Measurements from ENCODE around the gene PDCD11. TPM values are rescaled to one million over a fixed set of nuclear protein-coding genes. Genes with fewer than 3 reads are reported as not detected.
A peak's percentile ranks its signal among the peaks of the same experiment; 100 is the strongest.
"Not testable (repeated sequence)": the region's sequence is repeated elsewhere in the genome, so short reads cannot be mapped to it uniquely, and the experiment has no call there.

The PDCD11 gene
- total RNA-seq, 1 donor from 2014 or later: 15.5 TPM

DNA sequence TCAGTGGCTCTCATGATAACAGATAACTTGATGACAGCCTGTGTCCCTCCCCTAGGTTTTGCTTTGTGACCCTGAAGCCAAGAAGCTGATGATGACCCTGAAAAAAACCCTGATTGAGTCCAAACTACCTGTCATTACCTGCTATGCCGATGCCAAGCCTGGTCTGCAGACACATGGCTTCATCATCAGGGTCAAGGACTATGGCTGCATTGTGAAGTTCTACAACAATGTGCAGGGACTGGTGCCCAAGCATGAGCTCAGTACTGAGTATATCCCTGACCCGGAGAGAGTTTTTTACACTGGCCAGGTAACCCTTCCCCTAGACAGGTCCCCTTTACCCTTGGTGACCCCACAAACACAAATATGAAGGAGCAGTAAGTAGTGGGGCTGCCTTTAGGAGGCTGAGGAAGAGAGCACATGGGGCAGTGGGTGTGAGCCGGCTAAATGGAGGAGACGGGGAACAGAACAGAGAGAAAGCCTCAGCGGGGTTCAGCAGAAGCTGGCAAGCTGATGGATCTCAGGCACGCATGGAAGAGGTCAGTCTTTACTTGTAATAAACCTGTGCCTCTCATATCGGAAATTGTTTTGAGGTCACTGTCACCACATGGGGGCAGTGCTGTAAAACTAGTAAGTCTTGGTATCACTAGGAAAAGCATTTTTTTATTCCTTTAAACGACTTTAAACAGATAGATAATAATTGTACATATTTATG lies 20.2 kb downstream of the PDCD11 start:
- intact Hi-C loops (cut with DNase I): loop anchor here (2.0 to 5.0 kb wide), 2 partner anchors 64 to 176 kb away; no protein-coding TSS in a partner anchor
- no peak for DNase-seq (ENCODE audit: low spot score)

DNA sequence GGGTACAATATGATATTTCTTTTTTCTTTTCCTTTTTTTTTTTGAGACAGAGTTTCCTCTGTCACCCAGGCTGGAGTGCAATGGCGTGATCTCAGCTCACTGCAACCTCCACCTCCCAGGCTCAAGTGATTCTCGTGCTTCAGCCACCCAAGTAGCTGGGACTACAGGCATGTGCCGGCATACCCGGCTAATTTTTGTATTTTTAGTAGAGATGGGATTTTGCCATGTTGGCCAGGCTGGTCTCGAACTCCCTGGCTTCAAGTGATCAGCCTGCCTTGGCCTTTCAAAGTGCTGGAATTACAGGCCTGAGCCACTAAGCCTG lies 20.7 kb downstream of the PDCD11 start:
- intact Hi-C loops (cut with DNase I): loop anchor here (2.0 to 5.0 kb wide), 2 partner anchors 64 to 175 kb away; no protein-coding TSS in a partner anchor
- DNase-seq (ENCODE audit: low spot score): not testable (repeated sequence)

DNA sequence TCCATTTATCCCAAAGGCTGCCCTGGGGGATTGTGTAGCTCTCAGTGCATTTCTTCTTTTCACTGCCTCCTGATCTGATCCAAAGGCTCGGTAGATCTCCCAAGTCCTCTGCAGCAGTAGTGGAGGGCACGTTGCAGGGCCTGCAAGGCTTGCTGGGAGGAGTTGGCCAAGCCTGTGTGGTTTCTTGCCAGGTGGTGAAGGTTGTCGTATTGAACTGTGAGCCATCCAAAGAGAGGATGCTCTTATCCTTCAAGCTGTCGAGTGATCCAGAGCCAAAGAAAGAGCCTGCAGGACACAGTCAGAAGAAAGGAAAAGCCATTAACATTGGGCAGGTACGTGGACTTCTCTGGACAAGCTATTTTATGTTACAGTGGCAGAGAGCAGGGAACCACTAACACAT lies 21.2 kb downstream of the PDCD11 start:
- DNase-seq (ENCODE audit: low spot score): no peak
- intact Hi-C loops (cut with DNase I): loop anchor here (2.0 to 5.0 kb wide), 2 partner anchors 63 to 175 kb away; no protein-coding TSS in a partner anchor

DNA sequence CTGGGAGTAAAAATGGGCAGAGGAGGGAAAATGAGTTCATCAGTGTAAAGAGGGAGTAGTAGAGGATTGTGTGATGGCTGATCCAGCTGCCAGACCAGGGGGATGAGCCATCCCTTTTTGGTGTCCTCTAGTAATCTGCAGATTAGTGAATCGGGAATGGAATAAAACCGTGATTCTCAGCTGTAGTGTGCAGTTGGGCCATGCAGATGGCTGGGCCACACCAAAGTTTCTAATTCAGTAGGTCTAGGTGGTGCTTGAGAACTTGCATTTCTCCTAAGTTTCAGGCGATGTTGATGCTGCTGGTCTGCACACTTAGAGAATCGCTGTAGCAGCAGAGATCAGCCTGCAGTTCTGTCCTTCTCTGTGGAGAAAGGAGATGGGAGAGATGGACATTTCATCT lies 22.7 kb downstream of the PDCD11 start:
- DNase-seq (ENCODE audit: low spot score): no peak
- intact Hi-C loops (cut with DNase I): loop anchor here (5.0 kb wide), 1 partner anchor 173 kb away; no protein-coding TSS in a partner anchor

DNA sequence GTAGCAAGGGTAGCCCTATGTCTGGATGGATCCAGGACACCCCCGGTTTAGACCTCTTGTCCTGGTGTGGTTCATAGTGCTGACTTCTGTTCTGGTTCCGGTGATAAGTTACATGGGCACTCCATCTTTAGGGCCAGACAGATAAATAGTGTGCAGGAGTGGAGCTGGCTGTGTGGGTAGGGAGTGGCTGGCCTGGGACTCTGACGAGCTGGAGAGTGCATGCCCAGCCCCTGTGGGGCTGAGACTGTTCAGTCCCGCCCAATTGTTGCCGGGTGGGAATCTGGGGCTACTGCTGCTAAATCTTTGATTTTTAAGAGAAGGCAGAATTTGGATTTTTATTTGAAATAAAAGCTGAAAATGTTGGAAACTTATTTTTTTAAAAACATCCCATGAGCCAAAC lies 27.3 kb downstream of the PDCD11 start:
- intact Hi-C loops (cut with DNase I): no loop called here
- no peak for DNase-seq (ENCODE audit: low spot score)

DNA sequence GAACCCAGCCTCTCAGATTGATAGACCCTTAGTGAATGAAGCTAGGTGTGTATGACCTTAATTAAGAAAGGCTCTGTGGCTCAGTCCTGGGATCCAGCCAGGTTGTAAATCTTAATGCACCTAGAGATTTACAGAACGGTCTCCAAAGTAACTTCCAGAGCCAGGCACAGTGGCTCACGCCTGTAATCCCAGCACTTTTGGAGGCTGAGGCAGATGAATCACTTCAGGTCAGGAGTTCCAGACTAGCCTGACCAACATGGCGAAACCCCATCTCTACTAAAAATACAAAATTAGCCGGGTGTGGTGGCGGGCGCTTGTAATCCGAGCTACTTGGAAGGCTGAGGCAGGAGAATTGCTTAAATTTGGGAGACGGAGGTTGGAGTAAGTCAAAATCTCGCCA lies 31.4 kb downstream of the PDCD11 start:
- intact Hi-C loops (cut with DNase I): no loop called here

DNA sequence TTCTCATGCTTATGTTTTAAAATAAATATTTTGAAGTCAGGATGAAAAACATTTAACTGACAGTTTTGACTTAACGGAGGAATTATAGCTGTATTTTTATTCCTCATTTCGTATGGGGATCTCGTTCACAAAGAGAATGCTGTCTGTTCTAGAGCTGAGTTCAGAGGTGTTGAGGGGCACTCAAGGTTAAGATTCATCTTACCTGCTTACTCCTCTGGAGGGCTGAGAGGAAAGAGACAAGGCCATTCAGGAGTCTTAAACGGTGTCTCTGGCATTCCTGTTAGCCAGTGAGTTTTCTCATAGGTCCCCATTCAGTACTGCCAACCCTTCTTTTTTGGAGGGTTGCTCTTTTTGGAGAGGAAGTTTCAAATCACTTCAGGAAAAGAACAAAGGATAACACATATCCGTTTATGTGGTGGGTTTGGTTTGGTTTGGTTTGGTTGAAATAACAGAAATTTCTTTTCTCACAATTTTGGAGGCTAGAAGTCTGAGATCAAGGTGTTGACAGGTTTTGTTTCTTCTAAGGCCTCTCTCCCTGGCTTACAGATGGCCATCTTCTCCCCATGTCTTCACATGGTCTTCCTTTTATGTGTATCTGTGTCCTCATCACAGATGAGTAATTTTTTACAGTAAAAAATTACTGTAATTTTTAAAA lies 32.7 kb downstream of the PDCD11 start:
- intact Hi-C loops (cut with DNase I): no loop called here
- DNase-seq (ENCODE audit: low spot score): no peak

More for the DNA sequence above, 31.4 kb downstream of the PDCD11 start:
- DNase-seq (ENCODE audit: low spot score): no peak

DNA sequence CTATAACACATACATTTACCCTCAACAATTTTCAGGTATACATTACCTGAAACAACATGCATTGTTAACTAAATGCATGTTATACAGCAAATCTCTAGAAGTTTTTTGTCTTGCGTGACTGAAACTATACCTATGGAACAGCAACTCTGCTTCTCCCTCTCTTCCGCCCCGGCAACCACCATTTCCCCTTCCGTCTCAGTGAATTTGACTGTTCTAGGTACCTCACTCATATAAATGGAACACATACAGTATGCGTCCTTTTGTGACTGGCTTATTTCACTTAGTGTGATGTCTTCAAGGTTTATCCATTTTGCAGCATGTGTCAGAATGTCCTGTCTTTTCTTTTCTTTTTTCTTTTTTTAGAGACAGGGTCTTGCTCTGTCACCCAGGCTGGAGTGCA lies 33.2 kb downstream of the PDCD11 start:
- intact Hi-C loops (cut with DNase I): no loop called here
- no peak for DNase-seq (ENCODE audit: low spot score)

DNA sequence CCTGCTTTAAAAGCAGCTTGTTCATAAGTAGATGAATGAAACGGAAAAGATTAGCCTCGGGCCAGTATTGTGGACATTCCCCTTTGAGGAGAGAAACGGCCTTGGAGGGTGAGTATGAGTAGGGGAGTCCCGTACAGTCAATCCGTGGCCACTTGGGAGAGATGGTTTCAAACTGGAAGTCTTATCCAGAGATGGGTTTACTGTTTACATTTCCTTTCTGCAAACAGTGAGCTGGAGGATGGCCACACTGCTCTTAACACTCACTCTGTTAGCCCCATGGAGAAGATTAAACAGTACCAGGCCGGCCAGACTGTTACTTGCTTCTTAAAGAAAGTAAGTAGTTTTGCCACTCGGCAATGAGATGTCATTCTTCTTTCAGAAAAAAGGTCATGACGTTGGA lies 35.5 kb downstream of the PDCD11 start:
- intact Hi-C loops (cut with DNase I): no loop called here
- DNase-seq (ENCODE audit: low spot score): no peak

DNA sequence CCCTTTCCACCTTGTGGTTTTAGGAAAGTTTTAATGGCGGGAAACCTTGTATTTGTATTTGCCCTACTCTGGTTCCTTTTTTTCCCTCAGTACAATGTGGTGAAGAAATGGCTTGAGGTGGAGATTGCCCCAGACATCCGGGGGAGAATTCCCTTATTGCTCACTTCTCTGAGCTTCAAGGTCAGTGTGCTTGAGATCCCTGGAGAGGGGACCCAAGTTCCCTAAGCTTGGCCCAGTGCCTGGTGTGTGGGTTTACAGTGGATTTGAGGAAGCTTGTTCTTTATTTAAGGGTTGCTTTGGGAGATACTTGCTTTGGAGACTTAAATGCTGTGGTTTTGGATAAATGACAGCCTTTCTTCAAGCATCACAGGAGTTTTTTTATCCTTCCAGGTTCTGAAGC lies 37.4 kb downstream of the PDCD11 start:
- intact Hi-C loops (cut with DNase I): no loop called here
- DNase-seq (ENCODE audit: low spot score): no peak

DNA sequence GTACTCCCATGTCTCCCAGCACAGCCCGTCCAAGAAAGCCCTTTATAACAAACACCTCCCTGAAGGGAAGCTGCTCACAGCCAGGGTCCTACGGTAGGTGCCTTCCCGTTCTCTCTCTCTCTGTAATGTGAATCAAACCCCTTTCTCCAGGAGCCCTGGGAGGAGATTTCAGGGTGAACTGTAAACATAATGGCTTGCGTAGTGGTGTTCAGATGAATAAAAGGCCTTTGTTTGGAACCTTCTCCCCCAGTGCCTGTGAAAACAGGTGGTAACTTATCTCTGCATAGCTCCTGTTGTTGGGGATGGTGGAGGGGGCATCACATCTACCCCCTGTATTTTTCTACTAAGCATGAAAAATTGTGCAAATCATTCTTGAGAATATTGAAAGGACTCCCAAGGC lies 43.4 kb downstream of the PDCD11 start:
- DNase-seq (ENCODE audit: low spot score): no peak
- intact Hi-C loops (cut with DNase I): no loop called here

DNA sequence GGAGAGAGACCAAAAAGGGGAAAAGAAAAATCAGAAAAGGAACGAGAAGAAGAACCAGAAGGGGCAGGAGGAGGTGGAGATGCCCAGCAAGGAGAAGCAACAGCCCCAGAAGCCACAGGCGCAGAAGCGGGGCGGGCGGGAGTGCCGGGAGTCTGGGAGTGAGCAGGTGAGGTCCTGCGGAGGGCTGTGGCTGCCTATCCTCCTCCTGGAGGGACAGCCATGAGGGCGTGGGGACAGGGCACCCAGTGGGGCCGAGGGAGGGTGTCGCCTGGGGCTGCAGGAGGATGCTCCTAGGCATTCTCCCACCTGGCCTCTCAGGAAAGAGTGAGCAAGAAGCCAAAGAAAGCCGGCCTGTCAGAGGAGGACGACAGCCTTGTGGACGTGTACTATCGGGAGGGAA lies 44.0 kb downstream of the PDCD11 start:
- no peak for DNase-seq (ENCODE audit: low spot score)
- intact Hi-C loops (cut with DNase I): no loop called here

DNA sequence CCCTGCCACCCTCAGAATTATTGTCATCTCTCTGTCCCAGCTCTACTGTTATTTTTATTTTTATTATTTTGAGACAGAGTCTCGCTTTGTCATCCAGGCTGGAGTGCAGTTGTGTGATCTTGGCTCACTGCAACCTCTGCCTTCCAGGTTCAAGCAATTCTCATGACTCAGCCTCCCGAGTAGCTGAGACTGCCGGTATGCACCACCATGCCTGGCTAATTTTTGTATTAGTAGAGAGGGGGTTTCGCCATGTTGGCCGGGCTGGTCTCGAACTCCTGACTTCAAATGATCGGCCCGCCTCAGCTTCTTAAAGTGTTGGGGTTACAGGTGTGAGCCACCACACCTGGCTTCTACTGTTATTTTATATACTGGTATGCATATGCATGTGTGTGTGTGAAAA lies 44.8 kb downstream of the PDCD11 start:
- no peak for DNase-seq (ENCODE audit: low spot score)
- intact Hi-C loops (cut with DNase I): no loop called here

DNA sequence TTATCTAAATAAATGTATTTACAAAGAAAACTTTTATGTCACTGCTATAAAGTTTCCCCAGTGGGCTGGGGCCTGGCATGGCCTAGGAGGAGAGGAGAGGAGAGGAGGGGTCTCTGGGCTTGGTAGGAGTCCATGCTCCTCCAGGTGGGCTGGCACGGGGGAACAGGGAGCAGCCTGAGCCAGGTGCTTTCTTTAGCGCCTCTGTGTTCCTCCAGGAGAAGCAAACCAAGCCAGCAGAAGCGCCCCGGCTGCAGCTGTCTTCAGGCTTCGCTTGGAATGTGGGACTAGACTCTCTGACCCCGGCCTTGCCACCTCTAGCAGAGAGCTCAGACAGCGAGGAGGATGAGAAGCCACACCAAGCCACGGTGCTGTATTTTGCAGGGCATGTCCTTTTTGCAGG lies 45.2 kb downstream of the PDCD11 start:
- intact Hi-C loops (cut with DNase I): no loop called here
- DNase-seq (ENCODE audit: low spot score): no peak

DNA sequence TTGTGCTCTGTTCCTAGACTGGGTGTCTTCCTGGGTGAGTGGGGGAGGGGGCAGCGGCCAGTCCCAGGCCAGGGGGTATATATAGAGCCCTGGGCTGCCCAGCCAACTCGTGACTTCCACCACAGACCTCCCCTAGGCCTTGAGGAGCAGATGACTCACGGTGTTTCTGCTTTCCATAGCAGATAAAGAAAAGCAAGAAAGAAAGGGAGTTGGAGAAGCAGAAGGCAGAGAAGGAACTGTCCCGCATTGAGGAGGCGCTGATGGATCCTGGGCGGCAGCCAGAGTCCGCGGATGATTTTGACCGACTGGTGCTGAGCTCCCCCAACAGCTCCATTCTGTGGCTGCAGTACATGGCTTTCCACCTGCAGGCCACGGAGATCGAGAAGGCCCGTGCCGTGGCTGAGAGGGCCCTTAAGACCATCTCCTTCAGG lies 45.6 kb downstream of the PDCD11 start:
- DNase-seq (ENCODE audit: low spot score): no peak
- intact Hi-C loops (cut with DNase I): no loop called here

DNA sequence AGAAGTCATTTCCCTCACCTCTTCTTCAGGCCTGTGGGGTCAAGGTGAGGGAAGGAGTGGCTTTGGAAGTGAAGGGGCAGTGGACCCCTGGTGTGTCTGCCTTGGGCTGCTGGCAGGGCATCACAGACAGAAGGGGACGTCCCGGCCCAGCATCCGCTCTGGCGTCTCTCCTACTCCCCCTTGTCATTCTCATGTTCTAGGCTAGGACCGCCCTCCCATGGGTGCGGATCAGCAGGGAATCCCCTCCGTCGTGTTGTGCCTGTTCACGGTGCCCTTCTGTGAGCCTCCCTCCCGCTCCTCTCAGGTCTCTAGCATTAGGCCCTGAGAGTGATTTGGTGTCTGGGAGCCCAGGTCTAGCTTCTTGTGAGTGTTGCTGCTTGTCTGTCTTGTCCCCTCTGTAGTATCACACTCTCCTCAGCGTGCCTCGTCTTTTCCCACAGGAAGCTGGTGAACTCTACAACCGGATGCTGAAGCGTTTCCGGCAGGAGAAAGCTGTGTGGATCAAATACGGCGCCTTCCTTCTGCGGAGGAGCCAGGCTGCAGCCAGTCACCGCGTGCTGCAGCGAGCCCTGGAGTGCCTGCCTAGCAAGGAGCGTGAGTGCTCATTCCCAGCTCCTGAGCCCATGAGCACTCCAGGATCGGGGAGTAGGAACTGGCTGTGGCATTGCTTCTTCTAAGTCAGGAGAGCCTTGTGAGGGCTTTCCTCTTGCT lies 47.2 kb downstream of the PDCD11 start:
- DNase-seq (ENCODE audit: low spot score): no peak
- intact Hi-C loops (cut with DNase I): no loop called here

DNA sequence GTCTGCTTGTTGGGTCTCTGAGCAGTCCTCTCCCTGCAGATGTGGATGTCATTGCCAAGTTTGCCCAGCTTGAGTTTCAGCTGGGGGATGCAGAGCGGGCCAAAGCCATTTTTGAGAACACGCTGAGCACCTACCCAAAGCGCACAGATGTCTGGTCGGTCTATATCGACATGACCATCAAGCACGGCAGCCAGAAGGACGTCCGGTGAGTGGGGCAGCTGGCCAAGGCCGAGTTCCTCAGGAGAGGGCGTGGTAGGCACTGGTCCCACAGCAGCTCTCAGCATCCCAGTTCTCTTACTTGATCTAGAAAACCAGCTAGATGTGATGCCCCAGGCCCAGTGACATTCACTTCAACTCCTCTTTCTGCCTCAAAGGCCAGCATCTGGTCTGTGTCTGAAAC lies 48.1 kb downstream of the PDCD11 start:
- intact Hi-C loops (cut with DNase I): no loop called here
- DNase-seq (ENCODE audit: low spot score): no peak

DNA sequence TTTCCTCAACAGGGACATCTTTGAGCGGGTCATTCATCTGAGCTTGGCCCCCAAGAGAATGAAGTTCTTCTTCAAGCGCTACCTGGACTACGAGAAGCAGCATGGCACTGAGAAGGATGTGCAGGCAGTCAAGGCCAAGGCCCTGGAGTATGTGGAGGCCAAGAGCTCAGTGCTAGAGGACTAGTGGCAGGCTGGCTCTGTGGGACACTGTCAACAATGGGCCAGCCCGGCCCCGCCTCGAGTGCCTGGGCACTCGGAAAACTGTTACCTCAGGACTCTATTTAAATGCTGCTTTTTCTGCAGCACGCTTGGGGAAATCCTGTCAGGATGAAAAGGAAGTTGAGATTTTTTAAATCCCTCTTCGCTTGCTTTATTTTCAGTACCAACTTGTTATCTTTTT lies 48.9 kb downstream of the PDCD11 start:
- intact Hi-C loops (cut with DNase I): no loop called here
- DNase-seq (ENCODE audit: low spot score): no peak

DNA sequence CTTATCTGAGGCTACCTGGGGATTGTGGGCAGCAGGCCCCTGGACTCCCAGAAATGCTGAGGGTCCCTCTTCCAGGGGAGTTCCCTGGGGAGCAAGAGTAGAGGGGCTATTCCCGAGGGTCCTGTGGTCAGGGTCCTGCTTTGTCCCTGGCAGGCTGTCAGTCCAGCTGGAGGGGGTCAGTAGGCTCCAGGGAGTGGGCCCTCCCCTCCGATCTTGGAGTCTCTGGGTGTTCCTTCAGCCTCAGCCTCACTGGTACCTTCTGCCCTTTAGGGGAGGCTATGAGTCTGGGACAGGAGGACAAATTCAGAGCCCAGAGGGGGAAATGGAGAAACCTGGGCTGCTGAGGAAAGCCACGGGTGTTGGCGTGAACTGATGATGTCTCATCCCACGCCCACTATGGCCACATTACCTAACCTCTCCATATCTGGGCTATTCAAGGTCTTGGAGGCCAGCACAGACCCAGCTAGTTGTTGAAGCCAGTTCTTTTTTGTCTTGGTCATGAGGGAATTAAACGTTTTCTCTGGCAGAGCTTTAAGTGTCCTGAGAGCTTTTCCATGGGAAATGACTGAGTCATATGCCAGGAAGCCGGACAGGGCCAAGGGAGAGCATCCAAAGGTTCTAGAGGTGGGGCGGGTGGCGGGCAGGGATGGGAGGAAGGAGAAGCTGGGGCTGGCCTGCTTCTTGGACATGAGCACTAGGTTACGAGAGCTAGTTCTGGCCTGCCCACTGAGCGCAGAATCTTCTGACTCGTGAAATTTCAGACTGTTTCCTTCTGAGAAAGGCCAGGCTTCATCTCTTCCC lies 49.5 kb downstream of the PDCD11 start:
- intact Hi-C loops (cut with DNase I): no loop called here
- DNase-seq (ENCODE audit: low spot score): peak; percentile 86

DNA sequence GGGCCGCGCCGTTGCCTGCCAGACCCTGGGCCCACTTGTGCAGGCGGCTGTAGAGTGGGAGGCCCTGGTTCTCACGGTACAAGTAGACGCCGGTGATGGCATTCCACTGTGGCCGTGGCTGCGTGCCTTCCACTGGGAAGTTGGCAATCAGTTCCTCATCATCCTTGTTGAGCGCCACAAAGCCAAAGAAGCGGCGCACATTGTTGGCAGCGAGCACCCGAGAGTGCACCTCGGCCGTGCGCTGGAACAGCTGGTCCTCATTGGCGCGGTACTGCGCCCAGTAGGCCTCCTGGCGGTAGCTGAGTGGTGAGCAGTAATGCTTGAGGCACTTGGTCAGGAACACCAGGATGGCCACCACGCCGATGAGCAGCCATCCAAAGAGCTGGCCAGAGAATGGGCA lies 50.8 kb downstream of the PDCD11 start:
- no peak for DNase-seq (ENCODE audit: low spot score)
- intact Hi-C loops (cut with DNase I): no loop called here

Measured in cardiac septum (tissue), 1 donor.